ENCODE data around the gene SRRT. TPM values are rescaled to one million over a fixed set of nuclear protein-coding genes. Genes with fewer than 3 reads are reported as not detected.
A peak's percentile ranks its signal among the peaks of the same experiment; 100 is the strongest.

SRRT gene
- polyA plus RNA-seq, 1 donor from 2014 or later = 59.9 TPM

- Histone ChIP-seq H3F3A (ENCODE audit: insufficient read depth, low read length, poor library complexity, severe bottlenecking) (no peaks in the 10 kb centered on the region), H2AFZ (ENCODE audit: low read depth, low read length) (peak overlapping the region; percentile 99), H3K9me3 (ENCODE audit: low read length) (no peaks in the 10 kb centered on the region), H3K27ac (ENCODE audit: low read length) (peak overlapping the region; percentile 99), H3K9ac (ENCODE audit: low read length) (peak overlapping the region; percentile 99), H3K4me2 (ENCODE audit: low read length) (peak overlapping the region; percentile 91), H3K36me3 (ENCODE audit: insufficient read depth, low read length) (no peaks in the 10 kb centered on the region), H3K9me2 (ENCODE audit: insufficient read depth, low read length) (no peaks in the 10 kb centered on the region), H3K27me3 (ENCODE audit: insufficient read depth, low read depth, low read length) (no peaks in the 10 kb centered on the region), H3K4me3 (ENCODE audit: low read length) (peak overlapping the region; percentile 95), H4K20me1 (ENCODE audit: insufficient read depth) (no peaks in the 10 kb centered on the region), H3K79me2 (replicated peaks; ENCODE audit: insufficient read depth, low read length) (peaks cover 38% of the 10 kb centered on the region)
- no peak for TF ChIP-seq EP300 (conservative IDR thresholded peaks at IDR 0.05; ENCODE audit: poor library complexity, severe bottlenecking)
These were observed 1.2 kb upstream of the SRRT start for GRCh38 chr7:100873599-100874299.

GRCh38 chr7:100874300-100874576 lies 665 bp upstream of the SRRT start:
- Histone ChIP-seq H3K27me3 (ENCODE audit: insufficient read depth, low read depth, low read length) (no peaks in the 10 kb centered on the region), H3K27ac (ENCODE audit: low read length) (peak overlapping the region; percentile 99), H3K9me2 (ENCODE audit: insufficient read depth, low read length) (no peaks in the 10 kb centered on the region), H3K9me3 (ENCODE audit: low read length) (no peaks in the 10 kb centered on the region), H3F3A (ENCODE audit: insufficient read depth, low read length, poor library complexity, severe bottlenecking) (no peaks in the 10 kb centered on the region), H3K4me3 (ENCODE audit: low read length) (peak overlapping the region; percentile 95), H3K79me2 (replicated peaks; ENCODE audit: insufficient read depth, low read length) (peaks cover 42% of the 10 kb centered on the region), H3K4me2 (ENCODE audit: low read length) (peak overlapping the region; percentile 91), H3K9ac (ENCODE audit: low read length) (peak overlapping the region; percentile 99), H2AFZ (ENCODE audit: low read depth, low read length) (peak overlapping the region; percentile 99), H3K36me3 (ENCODE audit: insufficient read depth, low read length) (no peaks in the 10 kb centered on the region), H4K20me1 (ENCODE audit: insufficient read depth) (no peaks in the 10 kb centered on the region)
- TF ChIP-seq MXI1 (conservative IDR thresholded peaks at IDR 0.05; ENCODE audit: poor library complexity, severe bottlenecking) (no peak), EZH2 (IDR thresholded peaks at IDR 0.05; ENCODE audit: borderline replicate concordance, insufficient read depth, low read length, poor library complexity, severe bottlenecking) (no peak), EP300 (conservative IDR thresholded peaks at IDR 0.05; ENCODE audit: poor library complexity, severe bottlenecking) (no peak), TAF1 (IDR thresholded peaks at IDR 0.05; ENCODE audit: low read depth) (no peak), REST (IDR thresholded peaks at IDR 0.05; ENCODE audit: borderline replicate concordance) (no peak), RAD21 (conservative IDR thresholded peaks at IDR 0.05) (no peak), POLR2AphosphoS5 (IDR thresholded peaks at IDR 0.05) (no peak), CTCF (IDR thresholded peaks at IDR 0.05; ENCODE audit: poor library complexity, severe bottlenecking) (no peak), SMC3 (conservative IDR thresholded peaks at IDR 0.05; ENCODE audit: poor library complexity) (no peak)

Measured in neural cell (in vitro differentiated cells).